ENCODE results near the gene GPR155. TPM values are rescaled to one million over a fixed set of nuclear protein-coding genes. Genes with fewer than 3 reads are reported as not detected.

GPR155 gene
- total RNA-seq, 6 experiments from 2014 or later, result 3.2 to 8.3 (median 4.4) TPM

DNA sequence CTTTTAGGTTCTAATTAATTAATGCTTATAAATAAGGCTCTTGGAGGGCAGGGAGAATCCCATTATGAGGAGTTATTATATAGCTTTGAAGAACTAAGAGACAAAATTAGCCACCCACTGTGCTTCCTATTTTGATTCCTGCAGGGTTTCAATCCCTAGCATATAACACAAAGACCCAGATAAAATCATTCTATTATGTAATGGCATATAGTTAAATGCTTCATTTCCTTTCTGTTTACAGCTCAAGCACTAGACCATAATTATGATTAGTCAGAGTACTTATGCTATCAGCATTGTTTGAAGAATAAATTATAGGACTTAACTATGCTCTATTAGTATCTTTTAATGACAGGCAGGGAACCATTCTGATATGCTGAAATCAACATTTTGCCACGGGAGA, 9.1 kb downstream of the GPR155 start:
- H3K4me3 Mint-ChIP-seq, result no peak overlapping the region
- no peaks in the 10 kb centered on the region for H3K9me3 Mint-ChIP-seq
- H3K27ac Mint-ChIP-seq, result no peak overlapping the region
- no peak for DNase-seq
- peaks cover 16% of the 10 kb centered on the region for H3K4me1 Mint-ChIP-seq (ENCODE audit: low read depth)
- H3K36me3 Mint-ChIP-seq (ENCODE audit: low read depth), result no peaks in the 10 kb centered on the region
- TF ChIP-seq, protein P1, sequence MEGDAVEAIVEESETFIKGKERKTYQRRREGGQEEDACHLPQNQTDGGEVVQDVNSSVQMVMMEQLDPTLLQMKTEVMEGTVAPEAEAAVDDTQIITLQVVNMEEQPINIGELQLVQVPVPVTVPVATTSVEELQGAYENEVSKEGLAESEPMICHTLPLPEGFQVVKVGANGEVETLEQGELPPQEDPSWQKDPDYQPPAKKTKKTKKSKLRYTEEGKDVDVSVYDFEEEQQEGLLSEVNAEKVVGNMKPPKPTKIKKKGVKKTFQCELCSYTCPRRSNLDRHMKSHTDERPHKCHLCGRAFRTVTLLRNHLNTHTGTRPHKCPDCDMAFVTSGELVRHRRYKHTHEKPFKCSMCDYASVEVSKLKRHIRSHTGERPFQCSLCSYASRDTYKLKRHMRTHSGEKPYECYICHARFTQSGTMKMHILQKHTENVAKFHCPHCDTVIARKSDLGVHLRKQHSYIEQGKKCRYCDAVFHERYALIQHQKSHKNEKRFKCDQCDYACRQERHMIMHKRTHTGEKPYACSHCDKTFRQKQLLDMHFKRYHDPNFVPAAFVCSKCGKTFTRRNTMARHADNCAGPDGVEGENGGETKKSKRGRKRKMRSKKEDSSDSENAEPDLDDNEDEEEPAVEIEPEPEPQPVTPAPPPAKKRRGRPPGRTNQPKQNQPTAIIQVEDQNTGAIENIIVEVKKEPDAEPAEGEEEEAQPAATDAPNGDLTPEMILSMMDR (IDR thresholded peaks at IDR 0.05), result no peak
- H3K27me3 Mint-ChIP-seq (ENCODE audit: insufficient read depth), result no peaks in the 10 kb centered on the region

DNA sequence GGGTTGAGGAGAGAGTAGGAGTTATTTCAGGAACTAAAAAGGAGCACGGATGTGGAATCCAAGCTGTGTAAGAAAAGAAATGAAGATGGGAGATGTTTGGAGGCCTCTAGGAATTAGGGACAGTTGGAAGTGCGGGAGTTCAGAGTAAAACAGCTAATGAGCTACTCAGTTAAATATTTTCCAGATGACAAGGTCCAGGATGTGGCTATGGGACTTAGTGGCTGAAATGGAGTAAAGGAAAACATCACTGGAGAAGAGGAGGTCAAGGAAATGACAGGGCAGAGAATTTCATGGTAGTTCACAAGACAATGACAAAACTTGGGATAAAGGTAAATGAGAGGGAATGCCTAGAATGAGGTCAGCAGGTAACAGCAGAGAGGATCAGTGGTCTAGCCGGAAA, 13.0 kb downstream of the GPR155 start:
- Mint-ChIP-seq H3K4me3 (peak overlapping the region; percentile 3; the same call in 1 of the 2 replicates), H3K27ac (peak overlapping the region; percentile 76), H3K9me3 (no peaks in the 10 kb centered on the region), H3K36me3 (ENCODE audit: low read depth) (no peaks in the 10 kb centered on the region), H3K27me3 (ENCODE audit: insufficient read depth) (no peaks in the 10 kb centered on the region), H3K4me1 (ENCODE audit: low read depth) (peaks cover 16% of the 10 kb centered on the region)
- DNase-seq, result peak; percentile 33
- TF ChIP-seq, protein P1 (IDR thresholded peaks at IDR 0.05), result no peak

GRCh38 chr2:174465327-174465726, 21.5 kb downstream of the GPR155 start:
- DNase-seq, result peak; percentile 7
- Mint-ChIP-seq H3K27ac (no peak overlapping the region), H3K9me3 (no peaks in the 10 kb centered on the region), H3K27me3 (ENCODE audit: insufficient read depth) (no peaks in the 10 kb centered on the region), H3K4me1 (ENCODE audit: low read depth) (no peaks in the 10 kb centered on the region), H3K36me3 (ENCODE audit: low read depth) (no peaks in the 10 kb centered on the region), H3K4me3 (no peak overlapping the region)
- TF ChIP-seq, protein P1 (IDR thresholded peaks at IDR 0.05), result no peak

- H3K36me3 Mint-ChIP-seq (ENCODE audit: low read depth), result no peaks in the 10 kb centered on the region
- no peak overlapping the region for H3K27ac Mint-ChIP-seq
- no peak for DNase-seq
- H3K27me3 Mint-ChIP-seq (ENCODE audit: insufficient read depth), result no peaks in the 10 kb centered on the region
- H3K9me3 Mint-ChIP-seq, result no peaks in the 10 kb centered on the region
- no peaks in the 10 kb centered on the region for H3K4me1 Mint-ChIP-seq (ENCODE audit: low read depth)
- no peak overlapping the region for H3K4me3 Mint-ChIP-seq
- TF ChIP-seq, protein P1 (IDR thresholded peaks at IDR 0.05), result no peak
Observed at GRCh38 chr2:174461221-174461620, 25.6 kb downstream of the GPR155 start.

DNA sequence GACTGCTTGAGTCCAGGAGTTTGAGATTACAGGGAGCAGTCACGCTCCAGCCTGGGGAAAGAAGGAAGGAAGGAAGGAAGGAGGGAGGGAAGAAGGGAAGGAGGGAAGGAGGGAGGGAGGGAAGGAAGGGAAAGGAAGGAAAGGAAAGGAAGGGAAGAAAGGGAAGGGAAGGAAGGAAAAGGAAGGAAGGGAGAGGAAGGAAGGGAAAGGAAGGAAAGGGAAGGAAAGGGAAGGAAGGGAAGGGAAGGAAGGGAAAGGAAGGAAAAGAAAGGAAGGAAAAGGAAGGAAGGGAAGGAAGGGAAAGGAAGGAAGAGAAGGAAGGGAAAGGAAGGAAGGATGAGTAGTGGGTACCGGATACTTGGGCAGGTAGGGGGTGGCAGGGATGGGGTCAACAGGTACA, 32.3 kb downstream of the GPR155 start:
- Mint-ChIP-seq H3K9me3 (no peaks in the 10 kb centered on the region), H3K4me3 (no peak overlapping the region), H3K4me1 (ENCODE audit: low read depth) (no peaks in the 10 kb centered on the region), H3K36me3 (ENCODE audit: low read depth) (no peaks in the 10 kb centered on the region), H3K27ac (no peak overlapping the region), H3K27me3 (ENCODE audit: insufficient read depth) (no peaks in the 10 kb centered on the region)
- TF ChIP-seq, protein P1 (IDR thresholded peaks at IDR 0.05), result no peak
- DNase-seq, result no peak
